ENCODE data around the gene RASSF10.

The RASSF10 gene

DNA sequence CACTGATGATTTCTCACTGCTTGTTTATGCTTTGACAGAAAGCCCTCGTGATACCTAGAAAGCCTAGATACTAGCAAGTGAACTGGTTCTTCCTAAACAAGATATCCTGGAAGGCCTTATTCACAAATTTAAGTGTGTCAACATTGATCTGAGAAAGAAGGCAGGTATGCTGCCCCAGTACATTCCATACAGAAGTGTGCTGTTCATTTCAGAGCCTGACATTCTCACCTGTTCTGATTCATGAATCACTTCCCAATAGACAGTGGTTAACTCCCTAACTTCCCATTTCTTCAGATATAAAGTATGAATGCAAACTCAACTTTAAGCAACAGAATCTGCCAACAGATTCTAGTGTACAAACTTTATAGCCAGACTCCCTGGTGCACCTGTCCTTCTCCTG, 15.5 kb upstream of the RASSF10 start:
- H3K4me3 ChIP-seq (ENCODE audit: low read depth, low read length): no peak overlapping the region
- TF ChIP-seq, protein P1, sequence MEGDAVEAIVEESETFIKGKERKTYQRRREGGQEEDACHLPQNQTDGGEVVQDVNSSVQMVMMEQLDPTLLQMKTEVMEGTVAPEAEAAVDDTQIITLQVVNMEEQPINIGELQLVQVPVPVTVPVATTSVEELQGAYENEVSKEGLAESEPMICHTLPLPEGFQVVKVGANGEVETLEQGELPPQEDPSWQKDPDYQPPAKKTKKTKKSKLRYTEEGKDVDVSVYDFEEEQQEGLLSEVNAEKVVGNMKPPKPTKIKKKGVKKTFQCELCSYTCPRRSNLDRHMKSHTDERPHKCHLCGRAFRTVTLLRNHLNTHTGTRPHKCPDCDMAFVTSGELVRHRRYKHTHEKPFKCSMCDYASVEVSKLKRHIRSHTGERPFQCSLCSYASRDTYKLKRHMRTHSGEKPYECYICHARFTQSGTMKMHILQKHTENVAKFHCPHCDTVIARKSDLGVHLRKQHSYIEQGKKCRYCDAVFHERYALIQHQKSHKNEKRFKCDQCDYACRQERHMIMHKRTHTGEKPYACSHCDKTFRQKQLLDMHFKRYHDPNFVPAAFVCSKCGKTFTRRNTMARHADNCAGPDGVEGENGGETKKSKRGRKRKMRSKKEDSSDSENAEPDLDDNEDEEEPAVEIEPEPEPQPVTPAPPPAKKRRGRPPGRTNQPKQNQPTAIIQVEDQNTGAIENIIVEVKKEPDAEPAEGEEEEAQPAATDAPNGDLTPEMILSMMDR (IDR thresholded peaks at IDR 0.05; ENCODE audit: borderline replicate concordance, insufficient read depth, low read depth, low read length): no peak

DNA sequence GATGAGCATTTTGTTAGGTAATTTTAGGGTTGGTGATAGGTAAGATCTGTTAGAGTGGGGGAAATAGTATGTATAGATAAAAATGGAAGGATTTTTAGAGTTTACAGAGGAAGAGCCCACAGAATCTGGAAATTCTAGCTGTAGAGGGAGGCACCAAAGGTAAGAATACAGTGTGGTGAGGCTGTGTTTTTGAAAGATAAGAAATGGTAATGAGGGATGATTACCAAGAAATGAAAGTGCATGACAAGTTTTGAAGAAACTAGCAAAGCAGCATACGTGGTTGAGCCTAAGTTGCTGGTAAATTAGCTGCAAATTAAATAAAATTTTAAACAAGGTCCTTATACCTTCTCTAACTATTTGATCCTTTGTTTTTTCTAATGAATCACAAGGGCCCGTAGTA, 14.6 kb upstream of the RASSF10 start:
- no peak overlapping the region for H3K4me3 ChIP-seq (ENCODE audit: low read depth, low read length)
- TF ChIP-seq, protein P1 (IDR thresholded peaks at IDR 0.05; ENCODE audit: borderline replicate concordance, insufficient read depth, low read depth, low read length): no peak

DNA sequence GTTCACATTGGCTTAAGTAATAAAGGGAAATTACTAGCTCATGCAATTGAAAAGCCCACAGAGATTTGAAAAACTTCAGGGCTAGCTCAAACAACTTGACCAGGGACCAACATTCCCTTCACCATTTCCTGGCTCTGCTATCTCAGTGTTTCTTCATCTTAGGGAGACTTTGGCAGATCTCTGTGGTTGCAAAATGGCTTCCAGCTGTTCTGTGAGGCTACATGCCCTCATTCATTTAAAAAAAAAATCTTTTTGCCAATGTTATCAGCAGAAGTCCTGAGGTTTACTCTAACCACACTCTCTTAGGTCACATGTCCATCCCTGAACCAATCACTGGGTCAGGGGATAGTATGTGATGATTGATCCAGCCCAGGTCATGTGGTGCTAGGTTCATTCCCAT, 13.9 kb upstream of the RASSF10 start:
- H3K4me3 ChIP-seq (ENCODE audit: low read depth, low read length): no peak overlapping the region
- TF ChIP-seq, protein P1 (IDR thresholded peaks at IDR 0.05; ENCODE audit: borderline replicate concordance, insufficient read depth, low read depth, low read length): no peak

DNA sequence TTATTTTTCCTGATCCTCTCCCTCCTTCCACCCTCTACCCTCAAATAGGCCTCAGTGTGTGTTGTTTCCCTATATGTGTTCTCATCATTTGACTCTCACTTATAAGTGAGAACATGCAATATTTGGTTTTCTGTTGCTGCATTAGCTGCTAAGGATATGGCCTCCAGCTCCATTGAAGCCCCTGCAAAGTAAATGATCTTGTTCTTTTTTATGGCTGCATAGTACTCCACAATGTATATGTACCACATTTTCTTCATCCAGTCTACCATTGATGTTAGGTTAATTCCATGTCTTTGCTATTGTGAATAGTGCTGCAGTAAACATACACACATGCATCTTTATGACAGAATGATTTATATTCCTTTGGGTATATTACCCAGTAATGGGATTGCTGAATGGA, 13.3 kb upstream of the RASSF10 start:
- TF ChIP-seq, protein P1 (IDR thresholded peaks at IDR 0.05; ENCODE audit: borderline replicate concordance, insufficient read depth, low read depth, low read length): no peak
- no peak overlapping the region for H3K4me3 ChIP-seq (ENCODE audit: low read depth, low read length)

DNA sequence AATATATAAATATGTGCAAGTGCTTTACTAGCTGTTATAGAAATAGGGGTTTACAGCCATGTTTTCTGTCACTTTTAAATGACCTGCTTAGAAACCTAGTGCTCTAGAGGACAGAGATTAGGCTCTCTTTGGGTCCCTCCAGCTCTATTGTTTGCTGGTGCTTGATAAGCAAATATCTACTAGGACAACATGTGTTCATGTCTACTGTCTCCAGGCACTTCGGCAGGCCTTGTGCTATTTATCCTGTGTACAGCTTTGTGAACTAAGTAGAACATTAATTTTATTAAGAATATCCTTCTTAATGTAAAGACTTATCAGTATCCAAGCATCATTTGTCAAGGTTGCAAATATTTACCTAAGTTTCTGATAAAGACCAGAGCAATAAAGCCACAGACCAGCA, 11.9 kb upstream of the RASSF10 start:
- TF ChIP-seq, protein P1 (IDR thresholded peaks at IDR 0.05; ENCODE audit: borderline replicate concordance, insufficient read depth, low read depth, low read length): no peak
- H3K4me3 ChIP-seq (ENCODE audit: low read depth, low read length): no peak overlapping the region

DNA sequence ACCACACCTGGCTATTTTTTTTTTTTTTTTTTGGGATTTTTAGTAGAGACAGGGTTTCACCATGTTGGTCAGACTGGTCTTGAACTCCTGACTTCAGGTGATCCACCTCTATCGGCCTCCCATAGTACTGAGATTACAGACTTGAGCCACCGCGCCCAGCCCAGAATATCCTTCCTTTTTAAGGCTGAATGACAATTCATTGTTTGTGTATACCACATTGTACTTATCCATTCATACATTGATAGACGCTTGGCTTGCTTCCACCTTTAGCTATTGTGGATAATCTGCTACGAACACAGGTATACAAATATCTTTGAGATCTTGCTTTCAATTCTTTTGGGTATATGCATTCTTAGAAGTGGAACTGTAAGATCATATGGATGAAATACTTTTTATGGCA, 10.8 kb upstream of the RASSF10 start:
- H3K4me3 ChIP-seq (ENCODE audit: low read depth, low read length): no peak overlapping the region
- TF ChIP-seq, protein P1 (IDR thresholded peaks at IDR 0.05; ENCODE audit: borderline replicate concordance, insufficient read depth, low read depth, low read length): no peak

DNA sequence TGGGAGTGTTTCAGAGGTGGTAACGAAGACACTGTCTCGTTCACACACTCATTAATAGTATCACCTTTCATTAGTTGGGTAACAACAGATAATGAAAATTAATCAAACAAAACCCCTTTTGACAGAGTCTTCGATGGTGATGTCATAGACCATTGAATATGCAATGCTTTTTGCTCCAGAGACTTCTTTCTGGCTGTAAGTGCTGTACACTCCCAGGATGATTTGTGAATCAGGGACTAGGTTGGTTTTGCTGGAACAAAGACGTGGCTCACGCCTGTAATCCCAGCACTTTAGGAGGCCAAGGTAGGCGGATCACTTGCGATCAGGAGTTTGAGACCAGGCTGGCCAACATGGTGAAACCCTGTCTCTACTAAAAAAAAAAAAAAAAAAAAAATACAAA, 9.5 kb upstream of the RASSF10 start:
- TF ChIP-seq, protein P1 (IDR thresholded peaks at IDR 0.05; ENCODE audit: borderline replicate concordance, insufficient read depth, low read depth, low read length): no peak
- H3K4me3 ChIP-seq (ENCODE audit: low read depth, low read length): no peak overlapping the region
